GM19238 (cell line): ENCODE measurements around the gene HOXA6.

Experiments used
- DNase-seq: peaks from one replicate; pipeline ENCODE4 v3.0.0; 2011; ENCODE audit warnings: low spot score; ENCODE audit not compliant: insufficient read length

HOXA6 gene

GRCh38 chr7:27162561-27163287 is 15.2 kb upstream of the HOXA6 start:
- no peak for DNase-seq

- DNase-seq = no peak
Observed at GRCh38 chr7:27161721-27162560, 14.4 kb upstream of the HOXA6 start.

GRCh38 chr7:27161214-27161720 is 13.7 kb upstream of the HOXA6 start:
- no peak for DNase-seq

- peak; percentile 88 for DNase-seq
Observed at GRCh38 chr7:27160546-27161213, 13.1 kb upstream of the HOXA6 start.

GRCh38 chr7:27160145-27160545 is 12.6 kb upstream of the HOXA6 start:
- no peak for DNase-seq

- no peak for DNase-seq
Observed at GRCh38 chr7:27159266-27160144, 11.9 kb upstream of the HOXA6 start.

- no peak for DNase-seq
Observed at GRCh38 chr7:27158436-27159265, 11.1 kb upstream of the HOXA6 start.

- DNase-seq = no peak
Observed at GRCh38 chr7:27157702-27158431, 10.3 kb upstream of the HOXA6 start.

- DNase-seq = no peak
Observed at GRCh38 chr7:27156916-27157701, 9.5 kb upstream of the HOXA6 start.

- DNase-seq = no peak
Observed at GRCh38 chr7:27156508-27156898, 8.9 kb upstream of the HOXA6 start, which contains the start of gene HOXA7. HOXA7 (minus strand) TSS chr7:27156675; CDS start chr7:27156545, 130 bp downstream.

- no peak for DNase-seq
Observed at GRCh38 chr7:27155816-27156507, 8.4 kb upstream of the HOXA6 start.

- DNase-seq = no peak
Observed at GRCh38 chr7:27154901-27155815, 7.6 kb upstream of the HOXA6 start.

- no peak for DNase-seq
Observed at GRCh38 chr7:27154369-27154768, 6.8 kb upstream of the HOXA6 start.

GRCh38 chr7:27153526-27153925 is 6.0 kb upstream of the HOXA6 start:
- DNase-seq = no peak

GRCh38 chr7:27152816-27153442 is 5.4 kb upstream of the HOXA6 start:
- DNase-seq = no peak
